ENCODE data around the gene INTS1.

DNA sequence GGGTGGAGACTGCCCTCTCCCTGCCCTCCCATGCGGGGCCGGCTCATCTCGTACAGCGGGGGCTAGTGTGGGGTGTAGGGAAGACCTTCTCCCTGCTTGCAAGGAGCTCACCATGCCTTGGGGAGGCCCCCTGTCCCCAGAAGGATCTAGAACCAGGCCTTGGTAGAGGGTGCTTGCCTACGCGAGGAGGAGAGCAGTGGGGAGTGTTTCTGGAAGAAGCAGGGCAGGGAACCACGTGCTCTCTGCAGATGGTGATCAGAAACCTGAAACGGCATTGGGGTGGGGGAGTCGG, 29.0 kb upstream of the INTS1 start:
- TF ChIP-seq, protein P1, sequence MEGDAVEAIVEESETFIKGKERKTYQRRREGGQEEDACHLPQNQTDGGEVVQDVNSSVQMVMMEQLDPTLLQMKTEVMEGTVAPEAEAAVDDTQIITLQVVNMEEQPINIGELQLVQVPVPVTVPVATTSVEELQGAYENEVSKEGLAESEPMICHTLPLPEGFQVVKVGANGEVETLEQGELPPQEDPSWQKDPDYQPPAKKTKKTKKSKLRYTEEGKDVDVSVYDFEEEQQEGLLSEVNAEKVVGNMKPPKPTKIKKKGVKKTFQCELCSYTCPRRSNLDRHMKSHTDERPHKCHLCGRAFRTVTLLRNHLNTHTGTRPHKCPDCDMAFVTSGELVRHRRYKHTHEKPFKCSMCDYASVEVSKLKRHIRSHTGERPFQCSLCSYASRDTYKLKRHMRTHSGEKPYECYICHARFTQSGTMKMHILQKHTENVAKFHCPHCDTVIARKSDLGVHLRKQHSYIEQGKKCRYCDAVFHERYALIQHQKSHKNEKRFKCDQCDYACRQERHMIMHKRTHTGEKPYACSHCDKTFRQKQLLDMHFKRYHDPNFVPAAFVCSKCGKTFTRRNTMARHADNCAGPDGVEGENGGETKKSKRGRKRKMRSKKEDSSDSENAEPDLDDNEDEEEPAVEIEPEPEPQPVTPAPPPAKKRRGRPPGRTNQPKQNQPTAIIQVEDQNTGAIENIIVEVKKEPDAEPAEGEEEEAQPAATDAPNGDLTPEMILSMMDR (IDR thresholded peaks at IDR 0.05; ENCODE audit: poor library complexity), result no peak
- TF ChIP-seq EZH2phosphoT487 (IDR thresholded peaks at IDR 0.05; ENCODE audit: low read depth, severe bottlenecking, unreplicated experiment), result no peak

Measured in hepatocyte (in vitro differentiated cells).